ENCODE results near the gene L1TD1. TPM values are rescaled to one million over a fixed set of nuclear protein-coding genes. Genes with fewer than 3 reads are reported as not detected.
A peak's percentile ranks its signal among the peaks of the same experiment; 100 is the strongest.
"Not testable (repeated sequence)": the region's sequence is repeated elsewhere in the genome, so short reads cannot be mapped to it uniquely, and the experiment has no call there.

The L1TD1 gene
- total and polyA plus RNA-seq, 4 donors: 0.28 to 2.0 (median 0.61) TPM

DNA sequence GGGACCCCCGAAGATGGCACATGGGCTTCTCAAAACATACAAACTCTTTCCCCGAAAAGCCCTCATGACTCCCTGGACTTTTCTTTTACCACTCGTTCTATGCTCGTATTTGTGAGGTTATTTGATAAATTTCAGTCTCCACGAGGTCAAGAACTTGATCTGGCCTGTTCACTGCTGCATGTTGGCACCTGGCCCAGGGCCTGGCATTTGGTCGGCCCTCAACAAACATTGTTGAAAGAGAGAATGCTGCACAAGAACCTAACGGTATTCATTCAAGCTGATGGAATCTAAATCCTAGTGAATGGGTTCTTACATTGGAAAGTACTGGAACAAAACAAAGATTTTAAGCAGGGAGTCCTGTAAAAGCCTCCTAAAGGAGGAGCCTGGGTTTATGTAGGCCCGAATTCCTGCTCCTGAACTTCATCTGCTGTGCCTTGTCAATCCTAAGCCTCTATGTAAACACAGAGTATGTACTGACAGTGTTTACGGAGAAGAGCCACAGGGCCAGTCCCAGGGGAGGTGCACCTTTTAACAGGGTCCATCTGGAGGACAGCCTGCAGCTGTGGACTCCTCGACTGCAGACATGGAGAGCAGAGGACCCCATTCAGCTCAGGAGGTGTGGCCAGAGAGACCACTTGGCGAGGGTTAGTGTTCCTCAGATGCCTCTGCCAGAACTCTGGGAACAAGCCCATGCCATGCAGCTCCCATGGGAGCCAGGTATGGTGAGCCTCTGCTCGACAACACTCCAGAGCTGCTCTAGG, 46.9 kb downstream of the L1TD1 start:
- ATAC-seq (ENCODE audit: insufficient read depth, low FRiP score) (no peak), DNase-seq (peak; percentile 50 to 58 (median 56))
- WGBS, 2 donors: 47 to 69% methylated on average over 12 of the region's 12 CpGs

DNA sequence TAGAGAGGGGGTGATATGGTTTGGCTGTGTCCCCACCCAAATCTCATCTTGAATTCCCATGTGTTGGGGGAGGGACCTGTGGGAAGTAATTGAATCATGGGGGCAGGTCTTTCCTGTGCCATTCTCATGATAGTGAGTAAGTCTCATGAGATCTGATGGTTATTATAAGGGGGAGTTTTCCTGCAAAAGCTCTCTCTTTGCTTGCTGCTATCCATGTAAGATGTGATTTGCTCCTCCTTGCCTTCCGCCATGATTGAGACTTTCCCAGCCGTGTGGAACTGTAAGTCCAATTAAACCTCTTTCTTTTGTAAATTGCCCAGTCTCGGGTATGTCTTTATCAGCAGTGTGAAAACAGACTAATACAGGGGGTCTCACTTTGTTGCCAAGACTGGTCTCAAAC, 49.7 kb downstream of the L1TD1 start:
- H3K36me3 ChIP-seq (ENCODE audit: control insufficient read depth in 4 of 4, insufficient read depth in 4 of 4, low read length in 4 of 4); H3K9me3 ChIP-seq (ENCODE audit: control insufficient read depth in 4 of 4, insufficient read depth in 3 of 4, low read length in 3 of 4); H3K4me3 ChIP-seq; H3K9ac ChIP-seq (ENCODE audit: insufficient read depth in 1 of 2, low read length in 2 of 2); H3K27me3 ChIP-seq (ENCODE audit: control insufficient read depth in 3 of 3, insufficient read depth in 3 of 3, low read length in 2 of 3); H3K27ac ChIP-seq (ENCODE audit: low read depth in 1 of 2, low read length in 1 of 2); ATAC-seq (ENCODE audit: insufficient read depth, low FRiP score); DNase-seq: not testable (repeated sequence)
- 89 to 100% methylated on average over 3 of the region's 3 CpGs for WGBS, 2 donors
- peaks cover 0 to 14% (median 2%) of the 10 kb centered on the region in 5 donors for H3K4me1 ChIP-seq (ENCODE audit: control insufficient read depth in 5 of 5, insufficient read depth in 5 of 5, low read length in 5 of 5)

More for the DNA sequence above, 46.9 kb downstream of the L1TD1 start:
- Histone ChIP-seq H3K36me3 (ENCODE audit: control insufficient read depth in 4 of 4, insufficient read depth in 4 of 4, low read length in 4 of 4) (peaks cover 0 to 6% (median 0%) of the 10 kb centered on the region in 4 donors), H3K9me3 (ENCODE audit: control insufficient read depth in 4 of 4, insufficient read depth in 3 of 4, low read length in 3 of 4) (peaks cover 0 to 1% (median 0%) of the 10 kb centered on the region in 4 donors), H3K4me3 (no peak overlapping the region), H3K27ac (ENCODE audit: low read depth in 1 of 2, low read length in 1 of 2) (no peak overlapping the region), H3K4me1 (ENCODE audit: control insufficient read depth in 5 of 5, insufficient read depth in 5 of 5, low read length in 5 of 5) (peaks cover 0 to 14% (median 2%) of the 10 kb centered on the region in 5 donors), H3K27me3 (ENCODE audit: control insufficient read depth in 3 of 3, insufficient read depth in 3 of 3, low read length in 2 of 3) (no peaks in the 10 kb centered on the region), H3K9ac (ENCODE audit: insufficient read depth in 1 of 2, low read length in 2 of 2) (peak overlapping the region in 1 of 2 donors; percentile 39)
- TF ChIP-seq, protein P1, sequence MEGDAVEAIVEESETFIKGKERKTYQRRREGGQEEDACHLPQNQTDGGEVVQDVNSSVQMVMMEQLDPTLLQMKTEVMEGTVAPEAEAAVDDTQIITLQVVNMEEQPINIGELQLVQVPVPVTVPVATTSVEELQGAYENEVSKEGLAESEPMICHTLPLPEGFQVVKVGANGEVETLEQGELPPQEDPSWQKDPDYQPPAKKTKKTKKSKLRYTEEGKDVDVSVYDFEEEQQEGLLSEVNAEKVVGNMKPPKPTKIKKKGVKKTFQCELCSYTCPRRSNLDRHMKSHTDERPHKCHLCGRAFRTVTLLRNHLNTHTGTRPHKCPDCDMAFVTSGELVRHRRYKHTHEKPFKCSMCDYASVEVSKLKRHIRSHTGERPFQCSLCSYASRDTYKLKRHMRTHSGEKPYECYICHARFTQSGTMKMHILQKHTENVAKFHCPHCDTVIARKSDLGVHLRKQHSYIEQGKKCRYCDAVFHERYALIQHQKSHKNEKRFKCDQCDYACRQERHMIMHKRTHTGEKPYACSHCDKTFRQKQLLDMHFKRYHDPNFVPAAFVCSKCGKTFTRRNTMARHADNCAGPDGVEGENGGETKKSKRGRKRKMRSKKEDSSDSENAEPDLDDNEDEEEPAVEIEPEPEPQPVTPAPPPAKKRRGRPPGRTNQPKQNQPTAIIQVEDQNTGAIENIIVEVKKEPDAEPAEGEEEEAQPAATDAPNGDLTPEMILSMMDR (IDR thresholded peaks at IDR 0.05; ENCODE audit: control extremely low read depth, extremely low read depth): no peak

DNA sequence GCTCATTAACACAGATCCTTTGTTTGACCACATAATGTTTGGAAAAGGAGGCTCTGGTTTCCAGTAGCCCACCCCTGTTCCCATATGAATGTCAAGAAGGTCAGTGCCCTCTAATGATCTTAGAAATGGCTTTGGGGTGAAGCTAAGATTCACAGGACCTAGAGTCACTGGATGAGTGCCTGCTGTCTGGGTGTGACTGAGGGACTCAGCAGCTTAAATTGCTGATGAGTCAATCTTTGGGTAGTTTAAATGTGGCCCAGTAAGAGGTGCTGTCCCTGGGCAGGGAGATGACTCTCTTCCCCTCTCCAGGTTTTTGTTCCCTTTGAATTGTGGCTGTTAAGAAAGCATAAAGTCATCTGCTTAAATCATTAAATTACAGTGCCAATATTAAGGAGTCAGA, 50.6 kb downstream of the L1TD1 start:
- Histone ChIP-seq H3K27me3 (ENCODE audit: control insufficient read depth in 3 of 3, insufficient read depth in 3 of 3, low read length in 2 of 3) (no peaks in the 10 kb centered on the region), H3K9me3 (ENCODE audit: control insufficient read depth in 4 of 4, insufficient read depth in 3 of 4, low read length in 3 of 4) (peaks cover 0 to 1% (median 0%) of the 10 kb centered on the region in 4 donors), H3K36me3 (ENCODE audit: control insufficient read depth in 4 of 4, insufficient read depth in 4 of 4, low read length in 4 of 4) (peaks cover 0 to 6% (median 0%) of the 10 kb centered on the region in 4 donors), H3K9ac (ENCODE audit: insufficient read depth in 1 of 2, low read length in 2 of 2) (no peak overlapping the region), H3K4me3 (no peak overlapping the region), H3K27ac (ENCODE audit: low read depth in 1 of 2, low read length in 1 of 2) (no peak overlapping the region), H3K4me1 (ENCODE audit: control insufficient read depth in 5 of 5, insufficient read depth in 5 of 5, low read length in 5 of 5) (peaks cover 0 to 14% (median 2%) of the 10 kb centered on the region in 5 donors)
- no peak for DNase-seq
- TF ChIP-seq, protein P1 (IDR thresholded peaks at IDR 0.05; ENCODE audit: control extremely low read depth, extremely low read depth): no peak
- ATAC-seq (ENCODE audit: insufficient read depth, low FRiP score): no peak

DNA sequence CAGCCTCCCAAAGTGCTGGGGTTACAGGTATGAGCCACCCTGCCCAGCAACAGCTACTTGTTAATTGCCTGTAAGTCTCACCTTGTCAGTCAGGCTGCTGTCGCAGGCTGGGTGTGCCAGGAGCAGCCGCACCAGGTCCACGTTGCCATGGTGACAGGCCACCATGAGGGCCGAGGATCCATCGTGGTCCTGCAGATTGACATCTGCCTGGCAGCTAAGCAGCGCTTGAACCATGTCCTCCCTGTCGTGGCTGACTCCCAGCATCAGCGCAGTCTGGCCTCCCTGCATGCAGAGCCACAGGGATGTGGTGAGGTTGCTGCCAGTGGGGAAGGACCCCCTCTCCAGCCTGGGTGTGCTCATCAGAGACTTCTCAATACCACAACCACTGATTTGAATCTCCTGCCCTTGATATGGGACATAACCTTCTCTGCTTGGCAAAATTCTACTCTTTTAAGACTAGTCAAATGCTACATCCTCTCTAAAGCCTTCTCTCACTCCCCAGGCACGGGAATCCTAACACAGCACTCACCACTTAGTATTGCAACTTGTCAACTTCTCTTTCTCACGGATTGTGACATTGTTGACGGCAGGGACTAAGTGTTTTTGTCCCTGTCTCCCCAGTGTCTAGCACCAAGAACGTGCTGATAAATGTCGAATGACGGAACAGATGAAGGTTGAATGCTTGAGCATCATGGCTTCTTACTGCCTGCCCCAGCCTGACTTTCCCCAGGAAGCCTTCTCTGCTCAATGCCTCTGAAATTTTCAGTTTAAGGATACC, 52.9 kb downstream of the L1TD1 start:
- DNase-seq: no peak
- no peak overlapping the region for H3K27ac ChIP-seq (ENCODE audit: low read depth in 1 of 2, low read length in 1 of 2)
- H3K9ac ChIP-seq (ENCODE audit: insufficient read depth in 1 of 2, low read length in 2 of 2): no peak overlapping the region
- H3K36me3 ChIP-seq (ENCODE audit: control insufficient read depth in 4 of 4, insufficient read depth in 4 of 4, low read length in 4 of 4): peaks cover 0 to 6% (median 0%) of the 10 kb centered on the region in 4 donors
- H3K4me3 ChIP-seq: no peak overlapping the region
- no peaks in the 10 kb centered on the region for H3K4me1 ChIP-seq (ENCODE audit: control insufficient read depth in 5 of 5, insufficient read depth in 5 of 5, low read length in 5 of 5)
- no peaks in the 10 kb centered on the region for H3K27me3 ChIP-seq (ENCODE audit: control insufficient read depth in 3 of 3, insufficient read depth in 3 of 3, low read length in 2 of 3)
- peaks cover 0 to 1% (median 0%) of the 10 kb centered on the region in 4 donors for H3K9me3 ChIP-seq (ENCODE audit: control insufficient read depth in 4 of 4, insufficient read depth in 3 of 4, low read length in 3 of 4)
- ATAC-seq (ENCODE audit: insufficient read depth, low FRiP score): no peak
- WGBS, 2 donors: 68 to 73% methylated on average over 14 of the region's 14 CpGs
- TF ChIP-seq, protein P1 (IDR thresholded peaks at IDR 0.05; ENCODE audit: control extremely low read depth, extremely low read depth): no peak

Data from lung (tissue), 12 donors.